RWPE2 (cell line): ENCODE measurements around the gene INHBA.

Source experiments
- ATAC-seq: fragments of 200-7000 bp; cut with Tn5 transposase; 3 replicates; pipeline ENCODE4 v1.9.1; 2021; ENCODE audit warnings: low read depth
- DNase-seq: peaks from one replicate; pipeline ENCODE4 v3.0.0-alpha.2; 2020; ENCODE audit warnings: low spot score
- H3K27ac ChIP-seq: fragments of 450-650 bp; 2 replicates; pipeline ENCODE4 v1.5.1; 2017; ENCODE audit warnings: mild to moderate bottlenecking; ENCODE audit not compliant: poor library complexity, severe bottlenecking
- H3K27me3 ChIP-seq: fragments of 250-450 bp; sonication (Bioruptor Pico); 2 replicates; pipeline ENCODE4 v1.5.1; 2021; ENCODE audit warnings: mild to moderate bottlenecking, moderate library complexity; ENCODE audit not compliant: insufficient read depth, poor library complexity, severe bottlenecking
- H3K36me3 ChIP-seq: fragments of 250-450 bp; sonication (Bioruptor Pico); 2 replicates; pipeline ENCODE4 v1.5.1; 2020; ENCODE audit warnings: low read depth, mild to moderate bottlenecking, moderate library complexity
- H3K4me1 ChIP-seq: fragments of 250-450 bp; sonication (Bioruptor Pico); 2 replicates; pipeline ENCODE4 v1.5.1; 2021; ENCODE audit warnings: mild to moderate bottlenecking, moderate library complexity; ENCODE audit not compliant: insufficient read depth, poor library complexity, severe bottlenecking
- H3K4me3 ChIP-seq: fragments of 250-450 bp; sonication (Bioruptor Pico); 2 replicates; pipeline ENCODE4 v1.5.1; 2021; ENCODE audit warnings: mild to moderate bottlenecking, moderate library complexity; ENCODE audit not compliant: severe bottlenecking
- H3K9me3 ChIP-seq: fragments of 250-450 bp; sonication (Bioruptor Pico); 2 replicates; pipeline ENCODE4 v1.5.1; 2021; ENCODE audit warnings: mild to moderate bottlenecking, moderate library complexity; ENCODE audit not compliant: severe bottlenecking
- TF ChIP-seq, protein P1 (sequence below): fragments of 450-650 bp; IDR thresholded peaks from one replicate; pipeline ENCODE4 v1.5.1; 2017; ENCODE audit warnings: mild to moderate bottlenecking, moderate library complexity; ENCODE audit not compliant: poor library complexity, severe bottlenecking

The INHBA gene

DNA sequence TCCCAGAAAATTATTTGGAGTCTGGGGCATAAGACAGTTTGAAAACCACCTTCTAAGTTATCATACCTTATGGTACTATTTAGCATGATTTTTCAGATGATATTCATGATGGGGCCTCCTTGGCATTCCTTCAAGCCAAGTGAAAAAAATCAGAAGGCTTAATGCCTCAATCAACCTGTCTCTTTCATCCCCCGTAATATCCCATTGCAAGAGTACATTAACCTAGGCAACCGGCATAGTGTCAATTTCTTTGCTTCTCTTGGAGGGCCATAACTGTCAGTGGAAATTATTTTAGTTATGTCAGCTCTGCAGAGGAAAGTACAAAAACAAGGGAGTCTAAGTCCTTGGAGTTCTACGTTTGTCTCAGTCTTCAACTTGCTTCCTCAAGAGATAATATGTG is 43.4 kb downstream of the INHBA start:
- ATAC-seq, result no peak
- H3K9me3 ChIP-seq, result no peaks in the 10 kb centered on the region
- H3K27ac ChIP-seq, result no peak overlapping the region
- no peaks in the 10 kb centered on the region for H3K36me3 ChIP-seq
- TF ChIP-seq, protein P1, sequence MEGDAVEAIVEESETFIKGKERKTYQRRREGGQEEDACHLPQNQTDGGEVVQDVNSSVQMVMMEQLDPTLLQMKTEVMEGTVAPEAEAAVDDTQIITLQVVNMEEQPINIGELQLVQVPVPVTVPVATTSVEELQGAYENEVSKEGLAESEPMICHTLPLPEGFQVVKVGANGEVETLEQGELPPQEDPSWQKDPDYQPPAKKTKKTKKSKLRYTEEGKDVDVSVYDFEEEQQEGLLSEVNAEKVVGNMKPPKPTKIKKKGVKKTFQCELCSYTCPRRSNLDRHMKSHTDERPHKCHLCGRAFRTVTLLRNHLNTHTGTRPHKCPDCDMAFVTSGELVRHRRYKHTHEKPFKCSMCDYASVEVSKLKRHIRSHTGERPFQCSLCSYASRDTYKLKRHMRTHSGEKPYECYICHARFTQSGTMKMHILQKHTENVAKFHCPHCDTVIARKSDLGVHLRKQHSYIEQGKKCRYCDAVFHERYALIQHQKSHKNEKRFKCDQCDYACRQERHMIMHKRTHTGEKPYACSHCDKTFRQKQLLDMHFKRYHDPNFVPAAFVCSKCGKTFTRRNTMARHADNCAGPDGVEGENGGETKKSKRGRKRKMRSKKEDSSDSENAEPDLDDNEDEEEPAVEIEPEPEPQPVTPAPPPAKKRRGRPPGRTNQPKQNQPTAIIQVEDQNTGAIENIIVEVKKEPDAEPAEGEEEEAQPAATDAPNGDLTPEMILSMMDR, result no peak
- H3K4me1 ChIP-seq, result no peaks in the 10 kb centered on the region
- DNase-seq, result no peak
- no peak overlapping the region for H3K4me3 ChIP-seq
- H3K27me3 ChIP-seq, result no peaks in the 10 kb centered on the region

GRCh38 chr7:41656366-41656765 is 46.5 kb downstream of the INHBA start:
- ATAC-seq, result no peak
- no peaks in the 10 kb centered on the region for H3K27me3 ChIP-seq
- H3K4me1 ChIP-seq, result no peaks in the 10 kb centered on the region
- no peak overlapping the region for H3K27ac ChIP-seq
- TF ChIP-seq, protein P1, result no peak
- no peak for DNase-seq
- no peaks in the 10 kb centered on the region for H3K36me3 ChIP-seq
- no peak overlapping the region for H3K4me3 ChIP-seq
- H3K9me3 ChIP-seq, result no peaks in the 10 kb centered on the region

- ATAC-seq (no peak), DNase-seq (no peak)
- no peak overlapping the region for H3K4me3 ChIP-seq
- H3K4me1 ChIP-seq, result no peaks in the 10 kb centered on the region
- TF ChIP-seq, protein P1, result no peak
- H3K27me3 ChIP-seq, result no peaks in the 10 kb centered on the region
- no peaks in the 10 kb centered on the region for H3K36me3 ChIP-seq
- no peaks in the 10 kb centered on the region for H3K9me3 ChIP-seq
- H3K27ac ChIP-seq, result no peak overlapping the region
These were observed 47.5 kb downstream of the INHBA start for GRCh38 chr7:41655426-41655825.

- TF ChIP-seq, protein P1, result no peak
- H3K4me3 ChIP-seq, result no peak overlapping the region
These were observed 50.6 kb downstream of the INHBA start for GRCh38 chr7:41652267-41652666.

DNA sequence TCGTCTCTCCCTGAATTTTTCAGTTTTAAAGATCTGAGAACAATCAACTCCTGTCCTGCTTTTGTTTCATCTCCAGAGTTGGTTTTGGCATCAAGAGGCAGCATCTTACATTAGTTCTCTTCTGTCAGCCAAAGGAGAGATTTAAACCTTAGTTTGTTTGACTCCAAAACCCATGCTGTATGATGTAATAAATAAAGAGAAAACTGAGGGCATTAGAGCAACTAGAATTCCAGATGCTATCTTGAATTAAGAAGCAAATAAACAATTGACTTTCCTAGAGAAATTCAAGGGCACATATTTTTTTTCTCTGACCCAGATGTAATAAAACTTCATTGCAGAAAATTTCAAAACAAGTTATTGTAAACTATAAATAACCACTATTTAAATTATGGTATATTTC is 54.4 kb downstream of the INHBA start:
- ATAC-seq, result no peak

More at GRCh38 chr7:41652267-41652666, 50.6 kb downstream of the INHBA start:
- ATAC-seq, result no peak
- Histone ChIP-seq H3K4me1 (no peaks in the 10 kb centered on the region), H3K27ac (no peak overlapping the region), H3K9me3 (no peaks in the 10 kb centered on the region), H3K27me3 (no peaks in the 10 kb centered on the region), H3K36me3 (no peaks in the 10 kb centered on the region)
- no peak for DNase-seq

More for the DNA sequence above, 54.4 kb downstream of the INHBA start:
- no peaks in the 10 kb centered on the region for H3K9me3 ChIP-seq
- TF ChIP-seq, protein P1, result no peak
- no peak overlapping the region for H3K27ac ChIP-seq
- no peaks in the 10 kb centered on the region for H3K4me1 ChIP-seq
- no peak overlapping the region for H3K4me3 ChIP-seq
- DNase-seq, result no peak
- H3K36me3 ChIP-seq, result no peaks in the 10 kb centered on the region
- no peaks in the 10 kb centered on the region for H3K27me3 ChIP-seq
